Sciatic nerve (tissue), 2 donors: ENCODE measurements around the gene SYNM. TPM values are rescaled to one million over a fixed set of nuclear protein-coding genes. Genes with fewer than 3 reads are reported as not detected.

Source experiments
- ATAC-seq: fragments of 200-7000 bp; cut with Tn5 transposase; one replicate; pipeline ENCODE4 v1.9.1; 2020; ENCODE audit warnings: mild to moderate bottlenecking, moderate library complexity
- DNase-seq: peaks from one replicate; pipeline ENCODE4 v3.0.0-alpha.2; 2020; ENCODE audit warnings: low spot score
- intact Hi-C: fragments of 100-400 bp; cut with DNase I; formaldehyde crosslinking; loops from one replicate; pipeline ENCODE4 v1.14.2; 2022
- total RNA-seq: library from RNA; stranded (reverse); fragmentation: NEBNext Ultra II Directional; extraction: Animal tissue kit (Norgen Biotek cat#: 25700); gene quantifications from one replicate; pipeline ENCODE4 v1.2.1, GENCODE V29; 2021
- donor health status: DM: no; HTN: no; CAD: no.
- donor health status: DM: no; HTN: no; CAD: no.

The SYNM gene
- total RNA-seq, 1 donor from 2014 or later, result 33.7 TPM

- ATAC-seq (no peak), DNase-seq (no peak)
- intact Hi-C loops, result no loop called here
Observed at GRCh38 chr15:99082798-99083197, 22.1 kb upstream of the SYNM start.

- ATAC-seq (no peak), DNase-seq (peak; percentile 22)
- intact Hi-C loops, result no loop called here
Observed at GRCh38 chr15:99084965-99085364, 19.9 kb upstream of the SYNM start.

GRCh38 chr15:99085413-99086326 lies 19.2 kb upstream of the SYNM start:
- DNase-seq, result peak; percentile 36
- intact Hi-C loops, result no loop called here
- no peak for ATAC-seq

- peak; percentile 43 for DNase-seq
- intact Hi-C loops, result no loop called here
- ATAC-seq, result no peak
Observed at GRCh38 chr15:99086327-99086667, 18.6 kb upstream of the SYNM start.

- ATAC-seq (no peak), DNase-seq (peak; percentile 43)
- intact Hi-C loops, result no loop called here
Observed at GRCh38 chr15:99087405-99087943, 17.4 kb upstream of the SYNM start.

- intact Hi-C loops, result no loop called here
- ATAC-seq (no peak), DNase-seq (peak; percentile 19)
Observed at GRCh38 chr15:99090011-99090699, 14.7 kb upstream of the SYNM start.

GRCh38 chr15:99090938-99091337 lies 13.9 kb upstream of the SYNM start:
- intact Hi-C loops, result no loop called here
- DNase-seq (peak; percentile 23), ATAC-seq (no peak)

- intact Hi-C loops, result no loop called here
- DNase-seq (peak; percentile 51), ATAC-seq (no peak)
Observed at GRCh38 chr15:99092554-99093172, 12.2 kb upstream of the SYNM start.

GRCh38 chr15:99095626-99096025 lies 9.3 kb upstream of the SYNM start:
- ATAC-seq, result no peak

GRCh38 chr15:99096173-99096893 lies 8.5 kb upstream of the SYNM start:
- intact Hi-C loops, result no loop called here

More at GRCh38 chr15:99095626-99096025, 9.3 kb upstream of the SYNM start:
- intact Hi-C loops, result no loop called here
- DNase-seq, result no peak

GRCh38 chr15:99096894-99097426 lies 7.9 kb upstream of the SYNM start:
- DNase-seq (no peak), ATAC-seq (no peak)
- intact Hi-C loops, result no loop called here

More at GRCh38 chr15:99096173-99096893, 8.5 kb upstream of the SYNM start:
- DNase-seq, result peak; percentile 26
- ATAC-seq, result no peak

- no peak for ATAC-seq
- intact Hi-C loops, result no loop called here
- no peak for DNase-seq
Observed at GRCh38 chr15:99097441-99098410, 7.2 kb upstream of the SYNM start.

- intact Hi-C loops, result no loop called here
- no peak for ATAC-seq
- DNase-seq, result no peak
Observed at GRCh38 chr15:99098426-99098825, 6.5 kb upstream of the SYNM start.

- no peak for ATAC-seq
- no peak for DNase-seq
- intact Hi-C loops, result no loop called here
Observed at GRCh38 chr15:99098991-99099390, 5.9 kb upstream of the SYNM start.

- ATAC-seq (no peak), DNase-seq (peak; percentile 30)
- intact Hi-C loops, result no loop called here
Observed at GRCh38 chr15:99099661-99100060, 5.2 kb upstream of the SYNM start.

- ATAC-seq, result peak; percentile 78
- DNase-seq, result peak; percentile 94
- intact Hi-C loops, result no loop called here
Observed at GRCh38 chr15:99100245-99101173, 4.4 kb upstream of the SYNM start.

- DNase-seq, result no peak
- no peak for ATAC-seq
- intact Hi-C loops, result no loop called here
Observed at GRCh38 chr15:99101501-99101900, 3.4 kb upstream of the SYNM start.
